ENCODE results near the gene RBM10. TPM values are rescaled to one million over a fixed set of nuclear protein-coding genes. Genes with fewer than 3 reads are reported as not detected.

The RBM10 gene
- polyA plus RNA-seq, 1 experiment: 30.9 TPM

GRCh38 chrX:47209508-47210238, 64.7 kb downstream of the RBM10 start:
- CTCF ChIA-PET: interaction anchor here (0.6 kb wide), 1 partner anchor 173 kb away, joined by 3 read pairs; no protein-coding TSS in a partner anchor
- H3K27me3 ChIP-seq (ENCODE audit: control insufficient read depth, insufficient read depth, low read length): no peaks in the 10 kb centered on the region
- H3K36me3 ChIP-seq (ENCODE audit: control insufficient read depth, insufficient read depth, low read length): peaks cover 46% of the 10 kb centered on the region
- no peak for DNase-seq (ENCODE audit: low read depth)
- POLR2A ChIA-PET: no interaction called here
- no peak for TF ChIP-seq CTCF (IDR thresholded peaks at IDR 0.05; ENCODE audit: insufficient read depth, low read depth, low read length)
- no peak overlapping the region for H3K4me3 ChIP-seq (ENCODE audit: low read depth, low read length)

- CTCF ChIA-PET: interaction anchor here (0.6 to 0.7 kb wide), 2 partner anchors 172 to 313 kb away, joined by 3 read pairs; no protein-coding TSS in a partner anchor
- Histone ChIP-seq H3K27me3 (ENCODE audit: control insufficient read depth, insufficient read depth, low read length) (no peaks in the 10 kb centered on the region), H3K36me3 (ENCODE audit: control insufficient read depth, insufficient read depth, low read length) (peaks cover 45% of the 10 kb centered on the region), H3K4me3 (ENCODE audit: low read depth, low read length) (no peak overlapping the region)
- TF ChIP-seq CTCF (IDR thresholded peaks at IDR 0.05; ENCODE audit: insufficient read depth, low read depth, low read length): no peak
- no peak for DNase-seq (ENCODE audit: low read depth)
- POLR2A ChIA-PET: no interaction called here
Observed at GRCh38 chrX:47210661-47211425, 65.8 kb downstream of the RBM10 start.

GRCh38 chrX:47212381-47213293, 67.6 kb downstream of the RBM10 start:
- Histone ChIP-seq H3K27me3 (ENCODE audit: control insufficient read depth, insufficient read depth, low read length) (no peaks in the 10 kb centered on the region), H3K36me3 (ENCODE audit: control insufficient read depth, insufficient read depth, low read length) (peaks cover 40% of the 10 kb centered on the region), H3K4me3 (ENCODE audit: low read depth, low read length) (no peak overlapping the region)
- no peak for TF ChIP-seq CTCF (IDR thresholded peaks at IDR 0.05; ENCODE audit: insufficient read depth, low read depth, low read length)
- ChIA-PET CTCF (no interaction called here), POLR2A (no interaction called here)
- no peak for DNase-seq (ENCODE audit: low read depth)

- Histone ChIP-seq H3K27me3 (ENCODE audit: control insufficient read depth, insufficient read depth, low read length) (no peaks in the 10 kb centered on the region), H3K4me3 (ENCODE audit: low read depth, low read length) (no peak overlapping the region), H3K36me3 (ENCODE audit: control insufficient read depth, insufficient read depth, low read length) (peaks cover 30% of the 10 kb centered on the region)
- POLR2A ChIA-PET: no interaction called here
- DNase-seq (ENCODE audit: low read depth): no peak
- no peak for TF ChIP-seq CTCF (IDR thresholded peaks at IDR 0.05; ENCODE audit: insufficient read depth, low read depth, low read length)
- CTCF ChIA-PET: interaction anchor here (1.5 kb wide), 1 partner anchor 20 kb away, joined by 3 read pairs; no protein-coding TSS in a partner anchor
Observed at GRCh38 chrX:47214435-47215077, 69.5 kb downstream of the RBM10 start.

Measured in BJ (cell line).